VCaP (cell line): ENCODE measurements around the gene COPG1.

Experiments
- H3K27ac ChIP-seq: fragments of 450-650 bp; 2 replicates; pipeline ENCODE4 v1.5.1; 2017
- CTCF ChIP-seq: fragments of 450-650 bp; conservative IDR thresholded peaks from 2 replicates; pipeline ENCODE4 v1.5.1; 2017; ENCODE audit warnings: mild to moderate bottlenecking, moderate library complexity

Gene COPG1

GRCh38 chr3:129233538-129233937 is 15.9 kb upstream of the COPG1 start:
- no peak for TF ChIP-seq CTCF
- H3K27ac ChIP-seq, result no peak overlapping the region

- no peak for TF ChIP-seq CTCF
- no peak overlapping the region for H3K27ac ChIP-seq
Measured at GRCh38 chr3:129234441-129234840, 15.0 kb upstream of the COPG1 start.

- no peak overlapping the region for H3K27ac ChIP-seq
Measured at GRCh38 chr3:129235344-129235917, 14.0 kb upstream of the COPG1 start.

GRCh38 chr3:129238945-129239705 is 10.3 kb upstream of the COPG1 start:
- TF ChIP-seq CTCF, result no peak
- H3K27ac ChIP-seq, result no peak overlapping the region

More at GRCh38 chr3:129235344-129235917, 14.0 kb upstream of the COPG1 start:
- no peak for TF ChIP-seq CTCF

- no peak for TF ChIP-seq CTCF
- H3K27ac ChIP-seq, result no peak overlapping the region
Measured at GRCh38 chr3:129239991-129240390, 9.4 kb upstream of the COPG1 start.

GRCh38 chr3:129240436-129240835 is 9.0 kb upstream of the COPG1 start:
- no peak overlapping the region for H3K27ac ChIP-seq
- no peak for TF ChIP-seq CTCF

- peak overlapping the region; percentile 43 for H3K27ac ChIP-seq
- TF ChIP-seq CTCF, result no peak
Measured at GRCh38 chr3:129245141-129245540, 4.3 kb upstream of the COPG1 start.
